Measurements from ENCODE around the gene CCT7.
"Not testable (repeated sequence)": the region's sequence is repeated elsewhere in the genome, so short reads cannot be mapped to it uniquely, and the experiment has no call there.

Gene CCT7

DNA sequence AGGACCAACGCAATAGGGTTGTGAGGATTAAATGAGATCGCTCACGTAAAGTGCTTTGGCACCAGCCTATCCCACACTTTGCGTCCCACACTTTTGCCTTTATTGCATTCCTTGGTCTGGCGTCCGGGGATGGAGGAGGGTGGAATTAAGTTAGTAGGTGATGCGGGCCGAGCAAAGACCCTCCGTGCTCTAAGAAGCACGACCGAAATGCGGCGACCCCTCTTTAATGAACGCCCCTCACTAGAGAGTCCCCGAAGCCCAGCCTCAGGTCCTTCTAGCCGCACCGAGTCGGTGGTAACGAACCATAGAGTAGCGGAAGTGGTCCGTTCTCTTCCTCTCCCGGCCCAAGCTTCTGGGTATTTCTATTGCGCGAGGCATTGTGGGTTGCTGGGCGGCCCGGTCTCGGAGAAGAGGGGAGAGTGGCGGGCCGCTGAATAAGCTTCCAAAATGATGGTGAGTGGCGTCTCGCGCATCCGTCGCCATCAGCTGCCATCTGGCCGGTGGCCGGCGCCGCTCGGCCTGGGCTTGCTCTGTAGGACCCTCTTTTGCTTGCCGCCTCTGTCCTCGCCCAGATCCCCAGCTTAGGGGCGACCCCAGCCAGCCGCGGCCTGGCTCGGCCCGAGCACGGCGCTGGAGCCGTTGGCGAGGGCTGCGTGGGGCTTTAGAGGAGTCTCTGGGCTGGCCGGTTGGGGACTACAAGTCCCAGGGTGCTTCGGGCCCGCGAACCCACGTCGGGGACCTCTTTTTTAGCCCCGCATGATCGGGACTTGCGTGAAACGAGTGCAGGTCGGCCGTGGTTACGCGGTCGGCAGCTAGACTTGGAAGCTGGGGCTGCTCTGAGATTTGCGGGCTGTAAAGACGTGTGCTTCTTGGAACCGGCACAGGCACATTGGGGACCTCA lies at the start of gene CCT7:
TSS of gene CCT7 (plus strand) at position 377 of the 901 bp plus-strand sequence. CDS start at position 448, 71 bp downstream.
- peak; percentile 56 for DNase-seq

GRCh38 chr2:73185965-73186364 lies 48.1 kb upstream of the CCT7 start:
- DNase-seq, result no peak

GRCh38 chr2:73187549-73187948 lies 46.6 kb upstream of the CCT7 start:
- DNase-seq, result no peak

GRCh38 chr2:73197579-73197978 lies 36.5 kb upstream of the CCT7 start:
- no peak for DNase-seq

GRCh38 chr2:73200281-73200680 lies 33.8 kb upstream of the CCT7 start:
- DNase-seq, result not testable (repeated sequence)

DNA sequence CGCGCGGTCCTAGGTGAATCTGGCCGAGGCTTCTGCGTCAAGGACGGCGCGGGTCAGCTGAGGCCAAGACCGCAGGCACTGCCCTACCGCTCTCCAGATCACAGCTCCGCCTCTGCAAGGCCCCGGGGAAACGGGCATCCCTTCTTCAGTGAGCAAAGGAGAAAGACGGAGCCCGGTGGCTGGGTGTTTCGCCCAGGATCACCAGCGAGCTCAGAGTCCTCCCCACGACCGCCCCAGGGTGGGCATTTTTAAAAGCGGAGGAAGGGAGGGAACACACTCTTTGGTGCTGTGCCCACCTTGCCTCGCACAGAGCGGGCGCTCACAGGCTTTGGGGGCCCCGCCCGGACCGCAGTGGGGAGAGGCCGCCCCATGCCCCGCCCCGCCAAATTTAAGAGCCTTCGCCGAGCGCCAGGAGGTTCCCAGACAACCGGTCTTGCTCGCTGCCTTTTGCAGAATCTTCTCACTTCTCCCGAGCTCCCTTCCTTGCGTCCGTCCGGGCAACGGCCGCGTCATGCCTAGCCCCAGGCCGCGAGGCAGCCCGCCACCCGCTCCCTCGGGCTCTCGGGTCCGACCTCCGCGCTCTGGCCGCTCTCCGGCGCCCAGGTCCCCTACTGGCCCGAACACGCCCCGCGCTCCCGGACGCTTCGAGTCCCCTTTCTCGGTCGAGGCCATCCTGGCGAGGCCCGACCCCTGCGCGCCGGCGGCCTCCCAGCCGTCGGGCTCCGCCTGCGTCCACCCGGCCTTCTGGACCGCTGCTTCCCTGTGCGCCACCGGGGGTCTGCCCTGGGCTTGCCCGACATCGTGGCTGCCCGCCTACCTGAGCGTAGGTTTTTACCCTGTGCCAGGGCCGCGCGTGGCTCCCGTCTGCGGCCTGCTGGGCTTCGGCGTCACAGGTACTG lies 31.7 kb upstream of the CCT7 start, which contains the start of gene NOTO:
TSS of gene NOTO (plus strand) at position 419 of the 899 bp plus-strand sequence. CDS start at position 512, 93 bp downstream.
- DNase-seq, result no peak

DNA sequence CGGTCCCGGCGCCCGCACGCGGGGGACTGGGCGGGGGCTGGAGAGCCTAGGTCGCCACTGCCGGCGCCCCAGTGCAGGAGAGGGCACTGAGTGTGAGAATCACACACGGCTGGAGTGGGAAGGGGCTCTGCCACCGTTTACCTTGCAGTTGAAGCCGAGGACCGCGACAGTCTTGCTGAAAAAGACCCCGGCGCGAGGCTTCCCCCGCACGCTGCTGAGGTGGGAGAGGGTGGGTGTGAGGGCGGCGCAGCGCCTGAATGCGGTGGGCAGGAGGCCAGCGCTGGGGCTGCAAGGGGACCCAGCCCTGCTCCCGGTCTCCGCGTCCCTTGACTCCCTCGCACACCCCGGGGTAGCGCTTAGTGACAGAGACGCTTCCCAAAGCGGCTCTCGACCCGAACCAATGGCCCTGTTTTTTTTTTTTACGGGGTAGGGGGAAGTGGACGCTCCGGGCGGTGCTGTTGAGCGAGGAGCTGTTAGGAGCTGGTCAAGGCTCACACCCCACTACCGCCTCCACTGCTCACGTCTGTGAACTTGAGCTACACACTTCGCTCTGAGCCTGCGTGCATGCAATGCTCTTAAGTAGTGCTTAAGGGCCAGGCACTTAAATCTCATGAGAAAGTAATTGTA lies 30.9 kb upstream of the CCT7 start:
- DNase-seq, result no peak

- no peak for DNase-seq
Measured at GRCh38 chr2:73205611-73206010, 28.5 kb upstream of the CCT7 start.

DNA sequence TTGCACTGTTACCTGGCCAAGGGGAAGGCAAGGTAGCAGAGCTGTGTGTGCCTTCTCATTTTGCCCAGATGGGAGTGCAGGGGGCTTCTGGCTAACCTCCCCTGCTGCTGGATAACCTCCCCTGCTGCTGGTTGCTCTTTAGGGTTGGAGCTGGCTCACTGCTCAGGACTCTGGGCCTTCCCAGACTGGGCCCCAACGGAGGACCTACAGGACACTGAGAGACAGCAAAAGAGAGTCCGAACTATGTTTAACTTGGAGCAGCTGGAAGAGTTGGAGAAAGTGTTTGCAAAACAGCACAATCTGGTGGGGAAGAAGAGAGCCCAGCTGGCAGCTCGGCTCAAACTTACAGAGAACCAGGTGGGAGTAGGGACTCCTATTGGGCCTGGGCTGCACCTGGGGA lies 25.9 kb upstream of the CCT7 start:
- no peak for DNase-seq

DNA sequence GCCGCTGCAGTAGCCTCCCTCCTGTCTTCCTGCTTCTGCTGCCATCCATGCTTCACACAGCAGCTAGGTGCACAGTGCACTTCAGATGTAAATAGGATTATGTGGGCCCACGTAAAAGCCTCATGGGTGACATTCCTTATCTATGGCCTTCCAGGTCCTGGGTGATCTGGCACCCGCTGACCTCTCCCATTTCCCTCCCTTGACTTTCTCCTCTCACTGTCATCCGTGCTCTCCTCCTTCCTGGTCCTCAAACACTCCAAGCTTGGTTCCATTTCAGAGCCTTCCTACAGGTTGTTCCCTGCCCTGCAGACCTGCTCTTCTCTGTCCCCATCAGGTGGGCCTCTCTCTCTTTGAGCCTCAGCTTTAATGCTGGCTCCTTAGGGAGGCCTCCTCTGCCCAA lies 24.1 kb upstream of the CCT7 start:
- DNase-seq, result no peak

- no peak for DNase-seq
Measured at GRCh38 chr2:73210696-73211095, 23.4 kb upstream of the CCT7 start.

DNA sequence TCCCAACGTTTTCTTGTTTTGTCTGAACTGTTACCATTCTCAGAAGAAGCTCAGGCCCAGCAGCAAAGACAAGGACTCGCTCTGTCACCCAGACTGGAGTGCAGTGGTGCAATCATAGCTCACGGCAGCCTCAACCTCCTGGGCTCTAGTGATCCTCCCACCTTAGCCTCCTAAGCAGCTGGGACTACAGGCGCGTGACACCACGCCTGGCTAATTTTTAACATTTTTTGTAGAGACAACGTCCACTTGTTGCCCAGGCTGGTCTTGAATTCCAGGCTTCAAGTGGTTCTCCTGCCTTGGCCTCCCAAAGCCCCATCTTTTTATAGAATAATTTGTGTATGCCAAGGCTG lies 22.0 kb upstream of the CCT7 start:
- DNase-seq, result no peak

GRCh38 chr2:73212448-73213176 lies 21.5 kb upstream of the CCT7 start:
- DNase-seq, result no peak

DNA sequence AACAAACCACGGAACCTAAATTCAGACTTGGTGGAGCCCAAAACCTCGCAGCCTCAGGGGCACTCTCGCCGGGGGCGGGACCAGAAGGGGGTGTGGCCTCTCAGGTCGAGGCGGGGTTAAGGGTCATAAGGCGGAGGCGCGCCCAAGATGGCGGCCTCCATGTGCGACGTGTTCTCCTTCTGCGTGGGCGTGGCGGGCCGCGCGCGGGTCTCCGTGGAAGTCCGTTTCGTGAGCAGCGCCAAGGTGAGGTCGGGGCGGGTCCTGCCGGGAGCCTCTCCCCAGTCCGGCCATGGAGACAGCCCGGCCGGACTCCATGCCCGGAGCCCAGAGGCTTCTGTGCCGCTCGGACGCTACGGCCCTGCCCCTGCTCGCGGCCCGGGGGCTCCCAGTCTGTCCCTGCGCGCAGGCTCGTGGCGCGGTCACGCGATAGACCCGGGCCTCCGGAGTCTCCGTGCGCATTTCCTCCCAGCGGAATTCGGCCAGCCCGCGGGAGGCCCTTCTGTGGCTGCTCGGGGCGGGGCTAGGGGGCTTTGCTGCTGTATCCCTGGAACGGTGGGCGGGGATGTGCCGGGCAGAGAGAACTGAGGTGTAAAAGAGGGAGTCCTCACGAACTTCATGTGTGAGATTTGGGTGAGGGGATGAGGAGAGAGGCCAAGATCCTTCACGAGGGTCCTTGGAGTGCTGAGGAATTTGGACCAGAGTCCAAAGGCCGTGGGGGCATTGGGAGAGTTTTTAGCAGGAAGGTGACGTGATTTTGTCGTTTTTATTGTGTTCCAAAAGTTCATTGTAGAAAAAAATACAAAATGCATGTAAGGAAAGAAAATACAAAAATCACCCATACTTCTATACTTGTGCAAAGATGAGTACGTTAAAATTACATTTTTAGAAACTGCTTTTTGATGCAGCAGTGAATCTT lies 19.7 kb upstream of the CCT7 start, which contains the start of gene SMYD5:
TSS of gene SMYD5 (plus strand) at position 126 of the 916 bp plus-strand sequence. CDS start at position 148, 22 bp downstream.
- peak; percentile 35 for DNase-seq

- DNase-seq, result no peak
Measured at GRCh38 chr2:73215254-73215653, 18.9 kb upstream of the CCT7 start.

DNA sequence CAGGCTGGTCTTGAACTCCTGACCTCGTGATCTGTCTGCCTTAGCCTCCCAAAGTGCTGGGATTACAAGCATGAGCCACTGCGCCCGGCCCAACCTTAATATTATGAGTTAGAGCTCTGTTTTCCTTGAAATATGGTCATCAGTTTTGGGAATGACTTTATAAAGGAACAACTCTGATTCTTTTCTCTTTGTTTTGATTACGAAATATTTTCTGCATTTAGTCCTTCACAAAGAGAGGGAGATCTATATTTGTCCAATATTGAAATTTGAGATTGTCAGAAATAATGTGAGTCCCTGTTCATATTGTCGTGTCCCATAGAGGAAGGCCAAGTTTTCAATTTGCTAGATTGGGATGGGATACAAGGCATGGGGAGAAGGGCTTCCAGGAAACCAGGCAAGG lies 16.9 kb upstream of the CCT7 start:
- no peak for DNase-seq

GRCh38 chr2:73217826-73218225 lies 16.3 kb upstream of the CCT7 start:
- DNase-seq, result no peak

DNA sequence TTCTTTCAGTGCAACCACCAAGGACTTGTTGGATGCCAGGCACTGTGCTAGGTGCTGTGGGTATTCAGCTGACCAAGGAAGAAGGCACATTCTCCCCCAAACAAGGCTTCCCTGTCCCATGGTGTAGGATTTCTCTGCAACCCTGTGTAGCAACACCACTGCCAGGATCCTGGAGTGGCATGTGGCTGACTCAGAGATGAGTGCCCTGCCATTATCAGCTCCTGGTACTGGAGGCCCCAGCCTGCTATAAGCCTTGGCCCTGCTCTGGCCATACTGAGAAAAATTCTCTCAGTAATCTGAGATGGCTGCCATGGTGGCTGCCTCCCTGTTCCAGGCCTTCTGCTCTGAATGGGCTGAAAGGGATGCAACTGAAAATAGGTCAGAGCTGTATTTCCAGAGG lies 15.8 kb upstream of the CCT7 start:
- DNase-seq, result no peak

DNA sequence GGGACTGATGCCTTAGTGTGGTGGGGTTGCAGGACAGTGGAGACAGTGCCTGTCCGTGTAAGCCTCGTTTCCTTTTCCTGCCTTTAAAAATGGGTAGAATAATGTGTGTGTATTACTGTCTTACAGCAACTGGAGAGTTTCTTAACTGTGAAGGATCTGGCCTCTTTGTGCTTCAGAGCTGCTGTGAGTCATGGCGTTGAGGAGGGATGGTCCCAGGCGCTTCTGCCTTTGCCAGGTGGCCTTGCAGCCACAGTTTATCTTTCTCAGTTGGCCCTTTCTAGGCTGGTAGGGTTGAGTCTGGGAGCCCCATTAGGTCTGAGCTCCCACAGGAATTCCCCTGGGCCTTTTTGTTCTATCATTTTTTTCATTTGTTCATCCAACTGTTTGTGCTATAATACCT lies 10.3 kb upstream of the CCT7 start:
- DNase-seq, result no peak

GRCh38 chr2:73225513-73226360 lies 8.4 kb upstream of the CCT7 start:
- no peak for DNase-seq

Data from SIG-M5 (cell line).